GM10248 (cell line): Measurements from ENCODE around the gene CRISP3.

Experiments
- CTCF ChIA-PET: fragments of 300-600 bp; sonication (Branson Sonifier 250); formaldehyde crosslinking; extraction: SDS; loops from one replicate; lab custom pipeline; 2021; ENCODE audit warnings: antibody characterized with exemption; lab: Yijun Ruan, JAX
- POLR2A ChIA-PET: fragments of 350-650 bp; sonication (Branson Sonifier 250); formaldehyde crosslinking; extraction: SDS; loops from one replicate; lab custom pipeline; 2020; ENCODE audit warnings: antibody characterized with exemption; lab: Yijun Ruan, JAX
- DNase-seq: peaks from one replicate; pipeline ENCODE4 v3.0.0; 2012; ENCODE audit errors: extremely low spot score
- TF ChIP-seq, protein P1 (sequence below): IDR thresholded peaks from 2 replicates; pipeline ENCODE4 v1.5.1; 2012; ENCODE audit warnings: mild to moderate bottlenecking, low read depth; ENCODE audit errors: extremely low read depth, missing control alignments, control extremely low read depth

CRISP3 gene, protein sequence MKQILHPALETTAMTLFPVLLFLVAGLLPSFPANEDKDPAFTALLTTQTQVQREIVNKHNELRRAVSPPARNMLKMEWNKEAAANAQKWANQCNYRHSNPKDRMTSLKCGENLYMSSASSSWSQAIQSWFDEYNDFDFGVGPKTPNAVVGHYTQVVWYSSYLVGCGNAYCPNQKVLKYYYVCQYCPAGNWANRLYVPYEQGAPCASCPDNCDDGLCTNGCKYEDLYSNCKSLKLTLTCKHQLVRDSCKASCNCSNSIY

DNA sequence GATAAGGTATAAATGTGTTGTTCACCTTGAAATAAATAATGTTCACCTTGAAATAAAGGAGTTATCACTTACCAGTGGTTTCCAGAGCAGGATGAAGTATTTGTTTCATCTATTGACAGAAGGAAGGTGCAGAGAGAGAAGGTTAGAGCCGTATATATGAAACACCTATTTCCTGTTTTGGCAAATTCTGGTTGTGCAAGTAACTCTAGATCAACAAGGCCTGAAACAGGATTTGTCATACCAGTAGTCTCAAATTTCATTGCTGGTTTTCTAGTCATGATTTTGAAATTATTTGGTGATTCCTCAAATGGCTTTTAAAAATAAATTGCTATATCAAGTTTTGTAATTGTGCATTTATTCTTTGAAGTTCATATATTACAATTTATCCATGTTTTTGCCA is at the start of gene CRISP3:
Gene CRISP3, minus strand, starts transcription at position 130 of the 400 bp plus-strand sequence. Its CDS starts 21 bp downstream, at position 109.
- CTCF ChIA-PET: interaction anchor here (1.2 kb wide), 1 partner anchor 11 kb away, joined by 3 read pairs; no protein-coding TSS in a partner anchor
- POLR2A ChIA-PET: no interaction called here
- DNase-seq: no peak
- TF ChIP-seq, protein P1, sequence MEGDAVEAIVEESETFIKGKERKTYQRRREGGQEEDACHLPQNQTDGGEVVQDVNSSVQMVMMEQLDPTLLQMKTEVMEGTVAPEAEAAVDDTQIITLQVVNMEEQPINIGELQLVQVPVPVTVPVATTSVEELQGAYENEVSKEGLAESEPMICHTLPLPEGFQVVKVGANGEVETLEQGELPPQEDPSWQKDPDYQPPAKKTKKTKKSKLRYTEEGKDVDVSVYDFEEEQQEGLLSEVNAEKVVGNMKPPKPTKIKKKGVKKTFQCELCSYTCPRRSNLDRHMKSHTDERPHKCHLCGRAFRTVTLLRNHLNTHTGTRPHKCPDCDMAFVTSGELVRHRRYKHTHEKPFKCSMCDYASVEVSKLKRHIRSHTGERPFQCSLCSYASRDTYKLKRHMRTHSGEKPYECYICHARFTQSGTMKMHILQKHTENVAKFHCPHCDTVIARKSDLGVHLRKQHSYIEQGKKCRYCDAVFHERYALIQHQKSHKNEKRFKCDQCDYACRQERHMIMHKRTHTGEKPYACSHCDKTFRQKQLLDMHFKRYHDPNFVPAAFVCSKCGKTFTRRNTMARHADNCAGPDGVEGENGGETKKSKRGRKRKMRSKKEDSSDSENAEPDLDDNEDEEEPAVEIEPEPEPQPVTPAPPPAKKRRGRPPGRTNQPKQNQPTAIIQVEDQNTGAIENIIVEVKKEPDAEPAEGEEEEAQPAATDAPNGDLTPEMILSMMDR: no peak

DNA sequence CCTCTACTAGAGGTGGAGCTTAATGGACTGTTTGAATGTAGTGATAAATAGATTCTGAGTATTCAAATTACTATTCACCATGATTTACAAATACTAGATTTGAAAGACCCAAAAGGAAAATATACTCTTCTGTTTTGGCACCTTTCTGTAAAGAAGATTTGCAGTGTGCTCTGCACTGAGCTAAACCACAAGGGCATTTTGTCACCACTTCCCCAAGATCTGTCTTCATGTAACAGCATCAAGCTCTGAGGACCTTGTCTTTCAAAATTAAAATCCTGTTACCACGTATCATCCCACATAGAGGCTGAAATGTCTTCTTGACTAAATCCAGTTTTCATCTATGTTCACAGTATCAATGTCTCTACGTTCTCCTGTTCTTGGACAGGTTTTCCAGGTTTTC is 46.2 kb upstream of the CRISP3 start:
- ChIA-PET CTCF (interaction anchor here (1.4 kb wide), 1 partner anchor 12 kb away, joined by 3 read pairs; no protein-coding TSS in a partner anchor), POLR2A (no interaction called here)
- TF ChIP-seq, protein P1: no peak
- no peak for DNase-seq

DNA sequence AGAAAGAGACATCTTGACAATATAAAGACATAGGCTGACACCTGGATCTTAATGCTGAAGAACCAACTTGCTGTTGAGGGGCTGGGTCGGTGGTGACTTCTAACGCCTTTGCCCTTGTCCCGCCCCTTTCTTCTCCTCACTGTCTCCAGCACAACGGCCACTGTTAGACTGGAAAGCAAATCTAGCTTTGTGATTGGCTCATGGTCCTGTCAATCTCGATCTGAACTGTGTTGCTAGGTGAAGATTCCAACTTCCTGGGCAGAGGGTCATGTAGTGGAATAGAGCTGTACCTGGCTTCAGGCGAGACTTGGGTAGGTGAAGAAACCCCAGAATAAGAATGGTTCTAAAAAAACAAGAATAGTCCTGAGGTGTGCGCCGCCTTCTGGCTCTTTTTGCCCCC is 43.0 kb upstream of the CRISP3 start, which contains the start of gene PGK2:
Gene PGK2, minus strand, starts transcription at position 110 of the 400 bp plus-strand sequence. Its CDS starts 98 bp downstream, at position 12.
- TF ChIP-seq, protein P1: no peak
- ChIA-PET CTCF (no interaction called here), POLR2A (no interaction called here)
- no peak for DNase-seq

DNA sequence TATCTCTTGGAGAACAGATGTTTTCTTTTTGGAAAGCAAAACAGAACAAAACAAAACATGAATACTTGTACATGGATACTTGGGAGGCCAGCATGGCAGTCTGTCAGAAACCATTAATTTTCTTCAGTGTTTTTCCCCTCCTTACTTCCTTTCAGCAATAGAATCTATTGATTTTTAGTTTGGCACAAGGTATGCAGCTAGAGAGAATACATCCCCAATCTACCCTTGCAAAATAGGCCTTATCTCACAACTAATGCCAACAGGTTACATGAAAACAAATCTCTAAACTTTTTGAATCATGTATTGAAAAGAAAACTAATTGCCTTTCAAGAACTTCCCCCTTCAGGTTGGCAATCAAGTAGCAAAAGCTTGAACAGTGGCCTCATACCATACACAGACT is 40.1 kb upstream of the CRISP3 start:
- TF ChIP-seq, protein P1: no peak
- CTCF ChIA-PET: no interaction called here
- no peak for DNase-seq
- POLR2A ChIA-PET: no interaction called here

DNA sequence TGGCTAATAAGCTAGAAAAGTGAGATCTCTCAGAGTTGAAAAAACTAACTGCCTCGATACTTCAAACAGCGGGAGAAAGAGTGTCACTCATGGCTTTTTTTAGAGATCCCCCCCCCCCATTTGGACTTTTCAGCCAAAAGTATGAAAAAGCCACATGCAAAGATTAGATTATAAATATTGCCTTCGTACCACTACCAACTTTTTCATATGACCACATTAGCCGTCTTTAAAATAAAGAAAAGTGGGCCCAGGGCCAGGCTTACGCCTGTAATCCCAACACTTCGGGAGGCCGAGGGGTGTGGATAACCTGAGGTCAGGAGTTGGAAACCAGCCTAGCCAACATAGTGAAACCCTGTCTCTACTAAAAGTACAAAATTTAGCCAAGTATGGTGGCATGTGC is 38.5 kb upstream of the CRISP3 start:
- no peak for DNase-seq
- TF ChIP-seq, protein P1: no peak
- ChIA-PET CTCF (interaction anchor here (1.3 kb wide), 1 partner anchor 15 kb away, joined by 4 read pairs; no protein-coding TSS in a partner anchor), POLR2A (no interaction called here)

DNA sequence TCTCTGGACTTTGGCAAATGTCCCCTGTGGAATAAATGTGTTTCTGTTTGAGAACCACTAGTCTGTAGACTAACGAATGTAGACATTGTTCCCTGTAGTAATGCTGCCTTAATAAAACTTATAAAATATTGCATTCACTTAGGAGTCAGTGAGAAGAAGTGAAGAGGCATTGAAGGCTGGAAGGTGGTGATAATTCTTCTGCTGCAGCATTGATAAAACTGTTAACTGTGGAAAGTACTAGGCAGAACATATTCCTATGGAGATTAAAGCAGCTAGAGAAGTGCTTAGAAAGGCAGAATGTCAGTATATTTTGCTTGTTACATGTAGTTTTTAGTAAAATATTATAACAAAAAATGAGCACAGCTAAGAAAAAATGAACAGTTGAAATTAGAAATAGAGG is 38.1 kb upstream of the CRISP3 start:
- ChIA-PET POLR2A (no interaction called here), CTCF (interaction anchor here (1.3 kb wide), 1 partner anchor 16 kb away, joined by 4 read pairs; no protein-coding TSS in a partner anchor)
- no peak for DNase-seq
- TF ChIP-seq, protein P1: no peak
